ENCODE data around the gene NOL8.

- no peak for TF ChIP-seq CTCF (IDR thresholded peaks at IDR 0.05 in 8 of 11, conservative IDR thresholded peaks at IDR 0.05 in 3 of 11)
- no peak for TF ChIP-seq POLR2A (IDR thresholded peaks at IDR 0.05)
Observed at GRCh38 chr9:92312887-92313623, 12.1 kb downstream of the NOL8 start.
